GM12874 (cell line): ENCODE measurements around the gene GSC2.

ENCODE experiments used
- CTCF ChIP-seq: IDR thresholded peaks from 2 replicates; pipeline ENCODE4 v1.5.1; 2011; ENCODE audit warnings: low read depth, mild to moderate bottlenecking, control low read depth, low read length, moderate library complexity; ENCODE audit not compliant: insufficient read depth

The GSC2 gene

GRCh38 chr22:19137384-19138216, 12.5 kb downstream of the GSC2 start:
- no peak for TF ChIP-seq CTCF

DNA sequence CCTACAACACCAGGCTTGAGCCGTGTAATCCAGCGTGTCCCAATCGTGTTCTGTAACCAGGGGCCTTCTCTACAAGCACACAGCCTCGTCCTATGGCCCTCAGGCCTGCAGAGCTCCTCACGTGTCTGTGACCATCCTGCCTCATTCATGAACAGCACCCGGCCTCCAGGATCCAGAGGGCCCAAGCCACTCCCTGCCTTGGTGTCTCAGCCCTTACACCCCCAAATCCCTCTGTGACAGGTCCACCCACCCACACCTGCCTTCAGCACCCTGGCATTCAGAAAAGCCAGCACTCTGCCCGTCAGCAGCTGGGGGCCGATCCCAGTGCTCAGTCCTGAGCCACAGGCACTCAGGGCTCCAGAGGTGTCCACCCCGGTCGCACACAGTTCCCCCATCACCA, 13.2 kb downstream of the GSC2 start:
- TF ChIP-seq CTCF = no peak

- no peak for TF ChIP-seq CTCF
These were observed 15.2 kb downstream of the GSC2 start for GRCh38 chr22:19134874-19135273.

- TF ChIP-seq CTCF = no peak
These were observed 15.8 kb downstream of the GSC2 start for GRCh38 chr22:19134176-19134831.

DNA sequence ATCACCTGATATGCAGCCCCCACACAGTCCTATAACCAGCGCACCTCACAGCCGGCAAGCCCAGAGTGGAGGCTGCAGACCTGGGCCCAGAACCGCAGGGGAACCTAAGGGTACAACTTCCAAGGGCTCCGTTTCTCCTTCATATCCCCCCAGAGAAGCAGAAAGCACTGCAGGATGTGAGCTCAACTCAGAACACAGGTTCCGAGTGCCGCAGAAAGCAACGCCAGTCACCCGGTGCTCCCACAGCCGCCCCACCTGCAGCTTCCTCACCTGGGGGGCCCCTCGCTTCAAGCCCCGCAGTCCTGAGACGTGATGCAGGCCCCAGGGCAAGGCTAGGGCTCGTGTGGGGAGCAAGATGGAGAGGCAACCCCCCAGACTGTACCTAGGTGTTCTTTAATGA, 16.5 kb downstream of the GSC2 start:
- TF ChIP-seq CTCF = no peak

DNA sequence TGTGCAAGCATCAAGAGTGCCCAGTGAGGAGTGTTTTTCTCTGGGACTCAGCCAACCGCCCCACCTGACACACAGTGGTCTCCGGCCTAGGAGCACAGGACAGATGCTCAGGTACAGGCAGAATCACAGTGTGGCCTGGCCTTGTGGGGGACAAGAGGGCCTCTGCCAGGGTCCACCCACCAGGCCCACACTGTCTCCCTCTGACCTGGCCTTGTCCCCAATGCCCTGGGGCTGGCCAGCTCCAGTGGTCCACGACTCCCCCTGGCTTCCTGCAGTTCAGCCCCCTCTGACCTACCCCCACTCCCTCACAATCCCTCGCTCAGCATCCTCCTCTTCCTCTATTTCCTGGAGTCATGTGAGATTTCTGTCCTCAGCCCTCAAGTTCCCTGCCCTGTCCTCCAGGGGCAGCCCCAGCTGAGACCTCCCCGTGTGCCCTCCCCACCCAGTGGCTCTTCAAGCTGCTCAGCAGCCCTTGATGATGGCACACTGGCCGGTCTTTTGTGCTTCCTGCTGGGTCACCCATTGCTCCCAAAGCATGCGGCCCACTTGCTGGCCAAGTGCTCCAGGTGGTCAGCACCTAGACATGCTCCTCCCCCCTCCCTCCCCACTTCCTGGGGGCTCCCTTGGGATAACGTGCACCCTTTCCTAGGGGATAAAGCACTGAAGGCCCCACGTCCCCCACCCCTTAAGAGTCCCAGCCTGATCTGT, 17.2 kb downstream of the GSC2 start:
- no peak for TF ChIP-seq CTCF

GRCh38 chr22:19132153-19132552, 17.9 kb downstream of the GSC2 start:
- no peak for TF ChIP-seq CTCF
